CD4-positive, CD25-positive, alpha-beta regulatory T cell (primary cell): ENCODE results near the gene FOXJ3. TPM values are rescaled to one million over a fixed set of nuclear protein-coding genes. Genes with fewer than 3 reads are reported as not detected.

Experiments used
- ATAC-seq, 2 donors: fragments of 150-1000 bp; cut with Tn5 transposase; one replicate each; pipeline ENCODE4 v1.10.0; 2021; ENCODE audit warnings: low read depth in 2 of 2, moderate number of reproducible peaks in 2 of 2, moderate library complexity in 1 of 2
- DNase-seq, 3 donors: peaks; one replicate each; pipeline versions ENCODE4 v3.0.0 to v3.0.0-alpha.2; 2012 to 2022; ENCODE audit warnings: mixed read lengths in 1 of 3
- H3K27ac ChIP-seq: one replicate; pipeline ENCODE4 v1.7.0; 2013; ENCODE audit warnings: mild to moderate bottlenecking, low read length; ENCODE audit not compliant: insufficient read depth, poor library complexity, severe bottlenecking
- H3K27me3 ChIP-seq: one replicate; pipeline ENCODE4 v1.7.0; 2013; ENCODE audit warnings: low read length; ENCODE audit not compliant: control insufficient read depth, insufficient read depth
- H3K36me3 ChIP-seq: one replicate; pipeline ENCODE4 v1.7.0; 2013; ENCODE audit warnings: mild to moderate bottlenecking, low read length, moderate library complexity; ENCODE audit not compliant: control insufficient read depth, insufficient read depth
- H3K4me1 ChIP-seq: 2 replicates; pipeline ENCODE4 v1.7.0; 2013; ENCODE audit warnings: mild to moderate bottlenecking, low read length; ENCODE audit not compliant: insufficient read depth, control insufficient read depth, poor library complexity, severe bottlenecking
- H3K4me3 ChIP-seq: one replicate; pipeline ENCODE4 v1.7.0; 2013; ENCODE audit warnings: low read depth, mild to moderate bottlenecking, low read length, moderate library complexity
- H3K9me3 ChIP-seq, 2 experiments: 1 replicate in 1 of 2; 2 replicates in 1 of 2; pipeline ENCODE4 v1.7.0; 2013; ENCODE audit warnings: low read length in 2 of 2, mild to moderate bottlenecking in 1 of 2, moderate library complexity in 1 of 2; ENCODE audit not compliant: control insufficient read depth in 2 of 2
- H3K27ac Mint-ChIP-seq, 3 donors: one replicate each; pipeline ENCODE4 v1.8.0; 2020 to 2022; ENCODE audit warnings: mild to moderate bottlenecking in 3 of 3, mixed read lengths in 3 of 3, moderate library complexity in 2 of 3
- H3K27me3 Mint-ChIP-seq: one replicate; pipeline ENCODE4 v1.8.0; 2022; ENCODE audit warnings: mild to moderate bottlenecking, mixed read lengths
- H3K36me3 Mint-ChIP-seq: one replicate; pipeline ENCODE4 v1.8.0; 2020; ENCODE audit warnings: mixed read lengths
- H3K4me1 Mint-ChIP-seq, 4 donors: one replicate each; pipeline ENCODE4 v1.8.0; 2020 to 2022; ENCODE audit warnings: mixed read lengths in 4 of 4, mild to moderate bottlenecking in 1 of 4
- H3K4me3 Mint-ChIP-seq, 4 donors: one replicate each; pipeline ENCODE4 v1.8.0; 2020 to 2022; ENCODE audit warnings: mild to moderate bottlenecking in 4 of 4, mixed read lengths in 4 of 4, moderate library complexity in 3 of 4
- H3K9me3 Mint-ChIP-seq, 7 donors: one replicate each; pipeline ENCODE4 v1.8.0; 2020 to 2022; ENCODE audit warnings: mixed read lengths in 7 of 7, mild to moderate bottlenecking in 3 of 7, moderate library complexity in 2 of 7
- polyA plus RNA-seq, 4 donors: library from polyadenylated mRNA; unstranded; fragments of 300-500 nt; fragmentation: Illumina TruSeq; gene quantifications; one replicate each; pipeline ENCODE4 v1.2.3, GENCODE V29; 2021
- total RNA-seq: library from RNA; stranded (reverse); gene quantifications from one replicate; pipeline ENCODE4 v1.2.3, GENCODE V29; 2022

The FOXJ3 gene
- total RNA-seq (68.6 TPM), polyA plus RNA-seq (10 to 100 TPM; 21.0 to 39.7 (median 33.6) TPM)

DNA sequence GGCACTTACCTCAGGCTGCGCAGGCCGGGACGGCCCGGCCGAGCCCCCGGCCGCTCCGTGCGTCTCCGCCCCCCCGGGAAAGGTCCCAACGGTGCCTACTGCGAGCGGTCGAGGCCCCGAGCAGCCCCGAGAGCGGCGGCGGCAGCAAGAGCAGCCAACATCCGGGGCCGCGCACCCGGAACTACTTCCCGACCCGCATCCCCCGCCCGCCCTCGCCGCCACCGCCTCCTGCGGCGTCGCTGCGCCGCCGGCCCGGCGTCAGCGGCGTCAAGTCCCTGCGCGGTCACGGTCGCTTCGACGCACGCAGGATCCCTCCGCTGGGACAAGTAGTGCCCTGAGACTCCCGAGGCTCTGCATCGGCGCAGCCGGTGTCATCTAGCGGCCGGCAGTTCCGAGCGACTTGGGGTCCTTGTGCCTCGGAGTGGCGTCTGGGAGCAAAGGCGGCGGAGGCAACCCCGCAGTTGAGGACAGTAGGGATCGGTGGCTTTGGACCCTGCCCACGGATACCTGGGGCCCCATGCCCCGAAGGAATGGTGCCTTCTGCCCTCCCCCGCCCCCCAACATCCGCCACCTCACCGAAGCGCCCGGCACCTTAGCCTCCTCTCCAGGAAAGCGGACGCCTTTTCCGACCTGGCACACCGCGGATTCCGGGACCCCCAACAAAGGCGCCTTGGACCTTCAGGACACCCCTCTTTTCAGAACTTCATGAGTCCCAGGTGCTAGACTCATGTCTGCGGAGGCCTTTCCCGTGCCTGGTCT, at the start of gene FOXJ3:
FOXJ3 (minus strand) TSS at position 186 of the 759 bp plus-strand sequence. CDS start 24,142 bp downstream, outside the sequence.
- Histone ChIP-seq H3K36me3 (no peaks in the 10 kb centered on the region), H3K9me3 (no peaks in the 10 kb centered on the region), H3K27ac (peak within 1 kb of the TSS; percentile 86), H3K27me3 (no peaks in the 10 kb centered on the region), H3K4me3 (peak within 1 kb of the TSS; percentile 92), H3K4me1 (peaks cover 30% of the 10 kb centered on the region)
- Mint-ChIP-seq H3K4me3 (peak within 1 kb of the TSS; percentile 93 to 99 (median 95)), H3K4me1 (peaks cover 34 to 51% (median 41%) of the 10 kb centered on the region in 4 donors), H3K9me3 (no peaks in the 10 kb centered on the region), H3K27me3 (peaks cover 22% of the 10 kb centered on the region), H3K27ac (peak within 1 kb of the TSS; percentile 90 to 94 (median 92)), H3K36me3 (no peaks in the 10 kb centered on the region)
- DNase-seq = peak; percentile 85 to 98 (median 90)
- peak; percentile 95 for ATAC-seq

DNA sequence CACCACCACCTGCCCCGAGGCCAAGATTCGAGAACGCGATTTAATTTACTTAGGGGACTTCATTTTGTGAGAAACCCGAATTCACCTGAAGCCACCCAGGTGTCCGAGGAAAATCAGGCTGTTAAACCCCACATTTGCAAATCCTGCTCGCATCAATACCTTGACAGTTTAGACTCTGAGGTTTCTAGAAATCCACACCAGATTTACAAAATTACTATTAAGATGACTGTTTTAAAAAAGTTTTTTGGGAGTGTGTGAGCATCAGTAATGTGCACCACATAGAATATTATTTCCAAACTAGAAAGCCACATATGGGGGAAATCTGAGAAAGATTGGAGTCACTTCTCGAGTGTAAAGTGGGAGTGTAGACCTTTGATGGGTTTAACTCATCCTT, 46.2 kb upstream of the FOXJ3 start:
- Mint-ChIP-seq H3K36me3 (no peaks in the 10 kb centered on the region), H3K9me3 (peaks cover 0 to 2% (median 0%) of the 10 kb centered on the region in 7 donors), H3K4me3 (peak overlapping the region; percentile 4 to 53 (median 20)), H3K4me1 (peaks cover 0 to 15% (median 8%) of the 10 kb centered on the region in 4 donors), H3K27ac (no peak overlapping the region), H3K27me3 (peaks cover 60% of the 10 kb centered on the region)
- no peaks in the 10 kb centered on the region for H3K9me3 ChIP-seq
- H3K27ac ChIP-seq = no peak overlapping the region
- H3K4me3 ChIP-seq = no peak overlapping the region
- peaks cover 10% of the 10 kb centered on the region for H3K4me1 ChIP-seq
- H3K27me3 ChIP-seq = peaks cover 35% of the 10 kb centered on the region
- no peaks in the 10 kb centered on the region for H3K36me3 ChIP-seq
- DNase-seq (no peak), ATAC-seq (no peak)

DNA sequence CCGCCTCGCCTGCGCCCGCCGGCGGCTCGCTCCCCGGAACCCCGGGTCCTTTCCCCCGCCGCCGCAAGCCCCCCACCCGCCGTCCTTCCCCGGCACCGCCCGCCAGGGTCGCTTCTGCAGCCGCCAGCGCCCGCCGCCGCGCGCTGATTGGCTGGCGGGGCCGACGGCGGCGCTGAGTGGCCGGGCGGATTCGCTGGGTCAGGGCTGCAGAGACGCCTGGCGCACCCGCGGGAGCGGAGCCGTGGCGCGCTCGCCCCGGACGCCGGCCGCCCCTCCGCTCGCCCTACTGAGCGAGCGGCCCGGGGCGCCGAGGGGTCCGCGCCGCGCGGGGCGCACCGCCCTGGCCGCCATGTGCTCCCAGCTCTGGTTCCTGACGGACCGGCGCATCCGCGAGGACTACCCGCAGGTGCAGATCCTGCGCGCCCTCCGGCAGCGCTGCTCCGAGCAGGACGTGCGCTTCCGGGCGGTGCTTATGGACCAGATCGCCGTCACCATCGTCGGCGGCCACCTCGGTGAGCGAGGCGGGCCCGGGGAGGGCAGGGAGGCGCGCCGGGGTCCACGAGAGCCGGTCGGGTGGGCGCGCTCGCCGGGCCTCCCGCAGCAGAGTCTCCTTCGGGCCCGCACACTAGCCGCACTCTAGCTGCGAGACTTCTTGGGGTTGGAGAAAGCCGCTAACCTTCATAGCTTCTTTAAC, 45.7 kb upstream of the FOXJ3 start, which contains the start of gene RIMKLA:
RIMKLA (plus strand) TSS at position 207 of the 694 bp plus-strand sequence; CDS start at position 350, 143 bp downstream.
- Histone ChIP-seq H3K4me1 (peaks cover 10% of the 10 kb centered on the region), H3K4me3 (no peak within 1 kb of the TSS), H3K9me3 (no peaks in the 10 kb centered on the region), H3K27me3 (peaks cover 35% of the 10 kb centered on the region), H3K27ac (no peak within 1 kb of the TSS), H3K36me3 (no peaks in the 10 kb centered on the region)
- Mint-ChIP-seq H3K27me3 (peaks cover 64% of the 10 kb centered on the region), H3K9me3 (peaks cover 0 to 3% (median 0%) of the 10 kb centered on the region in 7 donors), H3K4me3 (peak within 1 kb of the TSS; percentile 47 to 81 (median 70)), H3K36me3 (no peaks in the 10 kb centered on the region), H3K4me1 (peaks cover 0 to 15% (median 8%) of the 10 kb centered on the region in 4 donors), H3K27ac (no peak within 1 kb of the TSS)
- peak in 1 of 2 donors; percentile 44 for ATAC-seq
- DNase-seq = peak in 2 of 3 donors; percentile 2 to 44

DNA sequence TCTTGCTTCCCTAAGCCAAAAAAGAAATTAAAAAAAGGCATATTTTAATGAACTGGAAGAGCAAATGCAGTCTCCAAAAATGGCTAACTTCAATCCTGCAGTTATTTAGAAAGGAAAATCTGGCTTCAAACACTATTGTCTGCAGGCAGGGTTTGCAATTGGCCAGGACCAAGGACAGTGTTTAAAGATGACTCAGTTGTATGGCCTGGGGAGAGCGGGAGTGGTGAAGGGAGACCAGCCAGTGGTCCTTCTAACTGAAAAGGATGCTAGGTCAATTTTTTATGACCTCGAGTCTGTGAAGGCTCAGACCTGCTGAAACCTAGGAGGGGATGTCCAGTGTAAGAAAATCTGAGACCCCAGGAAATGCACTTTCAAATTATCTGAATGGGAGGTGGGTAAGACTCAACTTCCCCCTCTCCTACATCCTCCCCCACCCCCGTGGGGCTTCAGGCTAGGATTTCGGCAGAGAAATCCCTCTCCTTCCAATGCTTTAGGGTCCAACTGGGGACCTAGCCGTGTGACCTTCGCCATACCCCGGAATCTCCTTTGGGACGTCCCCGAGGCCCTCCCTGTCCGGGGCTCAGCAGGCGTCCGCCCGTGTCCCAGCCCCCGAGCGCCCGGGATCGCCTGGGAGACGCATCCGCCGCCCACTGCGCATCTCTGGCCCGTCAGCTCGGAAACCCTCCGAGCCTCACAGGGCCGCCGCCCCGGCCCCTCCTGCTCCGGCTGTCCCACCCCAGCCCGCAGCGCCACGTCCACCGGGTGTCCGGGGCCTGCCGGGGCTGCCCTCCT, 45.0 kb upstream of the FOXJ3 start:
- H3K9me3 ChIP-seq = no peaks in the 10 kb centered on the region
- Mint-ChIP-seq H3K9me3 (peaks cover 0 to 3% (median 0%) of the 10 kb centered on the region in 7 donors), H3K27ac (no peak overlapping the region), H3K4me3 (peak overlapping the region; percentile 47 to 81 (median 70)), H3K36me3 (no peaks in the 10 kb centered on the region), H3K4me1 (peaks cover 0 to 15% (median 8%) of the 10 kb centered on the region in 4 donors), H3K27me3 (peaks cover 64% of the 10 kb centered on the region)
- no peaks in the 10 kb centered on the region for H3K36me3 ChIP-seq
- H3K4me3 ChIP-seq = no peak overlapping the region
- peaks cover 35% of the 10 kb centered on the region for H3K27me3 ChIP-seq
- DNase-seq = peak in 1 of 3 donors; percentile 4
- ATAC-seq = no peak
- peaks cover 10% of the 10 kb centered on the region for H3K4me1 ChIP-seq
- no peak overlapping the region for H3K27ac ChIP-seq

DNA sequence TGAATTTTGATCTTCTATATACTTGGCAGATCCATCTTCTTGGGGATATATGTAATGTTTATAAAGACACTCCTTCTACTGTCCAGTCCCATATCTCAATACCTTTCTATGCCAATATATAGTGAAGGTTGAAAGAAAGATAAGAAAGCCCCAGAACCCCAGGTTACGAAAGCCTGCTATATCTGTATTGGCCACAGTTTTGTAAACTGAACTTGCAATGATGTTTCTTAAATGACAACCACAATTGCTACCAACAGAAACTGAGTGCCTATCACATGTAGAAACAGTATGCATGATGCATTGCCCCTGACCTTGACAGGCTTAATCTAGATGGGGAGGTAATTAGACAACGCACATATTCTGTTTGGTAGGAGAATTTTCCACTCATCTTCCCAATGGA, 37.8 kb upstream of the FOXJ3 start:
- peaks cover 0 to 3% (median 0%) of the 10 kb centered on the region in 7 donors for H3K9me3 Mint-ChIP-seq

DNA sequence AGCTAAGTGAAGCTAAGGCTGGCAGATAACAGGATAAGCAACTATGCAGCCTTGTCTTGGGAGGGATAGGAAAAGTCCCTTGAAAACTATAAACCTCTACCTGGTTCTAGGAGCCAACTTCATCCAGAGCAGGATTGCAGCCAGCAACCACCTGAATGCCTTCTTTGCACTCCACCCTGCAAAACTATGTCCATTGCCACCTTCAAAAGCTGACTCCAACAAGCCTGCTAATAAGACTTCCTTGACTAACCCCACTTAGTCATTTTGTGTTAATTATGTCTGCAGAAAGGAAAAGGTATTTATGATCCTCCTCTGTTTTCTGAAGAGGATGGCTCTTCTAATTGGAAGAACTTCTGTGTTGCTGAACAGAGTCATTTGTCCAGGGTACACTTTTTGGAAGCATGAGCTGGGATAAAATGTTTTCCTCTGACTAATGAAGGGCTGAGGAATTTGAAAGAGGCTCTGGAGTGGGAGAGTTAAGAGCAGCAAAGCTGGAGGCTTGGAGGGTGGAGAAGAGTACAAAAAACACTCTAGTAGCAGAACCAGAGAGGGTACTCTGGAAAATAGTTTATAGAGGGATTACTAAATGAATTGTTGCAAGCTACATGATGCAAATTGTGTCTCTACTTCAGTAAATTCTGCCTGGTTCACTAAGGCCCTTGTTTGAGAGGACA, 36.0 kb upstream of the FOXJ3 start:
- Mint-ChIP-seq H3K27ac (no peak overlapping the region), H3K4me1 (no peaks in the 10 kb centered on the region), H3K36me3 (no peaks in the 10 kb centered on the region), H3K4me3 (no peak overlapping the region), H3K9me3 (peaks cover 0 to under 1% (median 0%) of the 10 kb centered on the region in 7 donors), H3K27me3 (peaks cover 27% of the 10 kb centered on the region)
- H3K27ac ChIP-seq = no peak overlapping the region
- DNase-seq = no peak
- peaks cover 22% of the 10 kb centered on the region for H3K27me3 ChIP-seq
- H3K9me3 ChIP-seq = no peaks in the 10 kb centered on the region
- no peak overlapping the region for H3K4me3 ChIP-seq
- H3K36me3 ChIP-seq = no peaks in the 10 kb centered on the region
- ATAC-seq = no peak
- H3K4me1 ChIP-seq = no peaks in the 10 kb centered on the region

More for the DNA sequence above, 37.8 kb upstream of the FOXJ3 start:
- ATAC-seq (no peak), DNase-seq (no peak)
- Histone ChIP-seq H3K27ac (no peak overlapping the region), H3K4me1 (no peaks in the 10 kb centered on the region), H3K36me3 (no peaks in the 10 kb centered on the region), H3K27me3 (peaks cover 19% of the 10 kb centered on the region), H3K4me3 (no peak overlapping the region), H3K9me3 (no peaks in the 10 kb centered on the region)
- Mint-ChIP-seq H3K27ac (no peak overlapping the region), H3K4me1 (no peaks in the 10 kb centered on the region), H3K4me3 (no peak overlapping the region), H3K36me3 (no peaks in the 10 kb centered on the region), H3K27me3 (peaks cover 33% of the 10 kb centered on the region)

DNA sequence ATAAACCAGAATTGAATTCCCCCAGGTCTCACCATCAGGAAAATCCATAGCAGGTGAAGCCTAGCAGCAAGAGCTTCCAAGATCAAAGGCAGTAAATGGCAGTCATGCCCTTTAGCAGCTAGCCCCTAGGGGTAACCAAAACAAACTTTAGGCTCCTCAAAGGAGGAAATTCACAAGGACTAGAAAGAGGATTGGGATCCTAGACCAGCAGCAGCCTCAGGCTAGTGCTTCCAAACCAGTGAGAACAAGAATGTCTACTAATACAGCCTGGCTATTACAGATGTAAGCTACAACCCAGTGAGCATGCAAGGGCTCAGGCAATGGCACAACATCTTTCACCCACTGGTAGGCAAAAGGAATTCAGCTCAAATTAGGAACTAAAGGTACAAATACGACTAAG, 34.4 kb upstream of the FOXJ3 start:
- Mint-ChIP-seq H3K4me1 (no peaks in the 10 kb centered on the region), H3K36me3 (no peaks in the 10 kb centered on the region), H3K4me3 (no peak overlapping the region), H3K27ac (no peak overlapping the region), H3K9me3 (no peaks in the 10 kb centered on the region), H3K27me3 (peaks cover 26% of the 10 kb centered on the region)
- no peaks in the 10 kb centered on the region for H3K9me3 ChIP-seq
- peaks cover 22% of the 10 kb centered on the region for H3K27me3 ChIP-seq
- no peaks in the 10 kb centered on the region for H3K36me3 ChIP-seq
- ATAC-seq (no peak), DNase-seq (no peak)
- H3K4me3 ChIP-seq = no peak overlapping the region
- H3K4me1 ChIP-seq = no peaks in the 10 kb centered on the region
- H3K27ac ChIP-seq = no peak overlapping the region
